ENCODE measurements around the gene GGT1. TPM values are rescaled to one million over a fixed set of nuclear protein-coding genes. Genes with fewer than 3 reads are reported as not detected.

Gene GGT1
- polyA plus RNA-seq, 1 donor (not counting 4 experiments of a cell fraction or from before 2014, with no cell fraction given), result 5.8 TPM

- Histone ChIP-seq H3K9ac (ENCODE audit: control insufficient read depth, extremely low read depth, insufficient read depth, low read length) (peak overlapping the region; percentile 64), H2AFZ (ENCODE audit: control insufficient read depth, low read length) (no peak overlapping the region), H3K4me1 (ENCODE audit: control insufficient read depth, extremely low read depth, insufficient read depth, low read length) (peaks cover 43% of the 10 kb centered on the region), H3K4me2 (ENCODE audit: control insufficient read depth, extremely low read depth, insufficient read depth, low read depth, low read length) (peak overlapping the region; percentile 56), H3K4me3 (ENCODE audit: control insufficient read depth in 2 of 3, extremely low read depth in 1 of 3, insufficient read depth in 2 of 3, low read depth in 1 of 3, low read length in 3 of 3) (no peak overlapping the region), H3K9me3 (ENCODE audit: control insufficient read depth, low read depth, low read length) (no peaks in the 10 kb centered on the region), H3K36me3 (ENCODE audit: control insufficient read depth in 2 of 2, extremely low read depth in 1 of 2, insufficient read depth in 2 of 2, low read length in 2 of 2) (no peaks in the 10 kb centered on the region), H3K27me3 (ENCODE audit: control insufficient read depth, extremely low read depth, insufficient read depth, low read length) (no peaks in the 10 kb centered on the region), H3K27ac (ENCODE audit: control insufficient read depth, insufficient read depth, low read length) (peak overlapping the region; percentile 99), H3K9me1 (ENCODE audit: control insufficient read depth, extremely low read depth, insufficient read depth, low read length) (no peaks in the 10 kb centered on the region), H3K79me2 (ENCODE audit: control insufficient read depth, insufficient read depth, low read length) (no peaks in the 10 kb centered on the region), H4K20me1 (ENCODE audit: control insufficient read depth, extremely low read depth, insufficient read depth, low read length) (no peaks in the 10 kb centered on the region)
- no peak for TF ChIP-seq EZH2 (IDR thresholded peaks at IDR 0.05; ENCODE audit: low read length)
- no peak for TF ChIP-seq CTCF (optimal IDR thresholded peaks at IDR 0.05 in 1 of 3, IDR thresholded peaks at IDR 0.05 in 1 of 3, conservative IDR thresholded peaks at IDR 0.05 in 1 of 3; ENCODE audit: extremely low read depth in 1 of 3, insufficient read depth in 2 of 3, low read length in 3 of 3)
- peak; percentile 49 for DNase-seq (ENCODE audit: low read depth, low spot score)
- FAIRE-seq, result peak; percentile 82
- dilution Hi-C loops (cut with MboI; ENCODE audit: extremely low pct_ligation_motif_present, low sequenced_read_pairs), result no loop called here
These were observed 22.7 kb upstream of the GGT1 start for GRCh38 chr22:24580276-24580675.

GRCh38 chr22:24582056-24582814, 20.8 kb upstream of the GGT1 start:
- Histone ChIP-seq H3K79me2 (ENCODE audit: control insufficient read depth, insufficient read depth, low read length) (no peaks in the 10 kb centered on the region), H3K9me1 (ENCODE audit: control insufficient read depth, extremely low read depth, insufficient read depth, low read length) (no peaks in the 10 kb centered on the region), H3K4me1 (ENCODE audit: control insufficient read depth, extremely low read depth, insufficient read depth, low read length) (peaks cover 43% of the 10 kb centered on the region), H2AFZ (ENCODE audit: control insufficient read depth, low read length) (no peak overlapping the region), H3K9me3 (ENCODE audit: control insufficient read depth, low read depth, low read length) (no peaks in the 10 kb centered on the region), H3K27ac (ENCODE audit: control insufficient read depth, insufficient read depth, low read length) (no peak overlapping the region), H3K9ac (ENCODE audit: control insufficient read depth, extremely low read depth, insufficient read depth, low read length) (no peak overlapping the region), H3K36me3 (ENCODE audit: control insufficient read depth in 2 of 2, extremely low read depth in 1 of 2, insufficient read depth in 2 of 2, low read length in 2 of 2) (peaks cover 3 to 4% of the 10 kb centered on the region in 2 experiments), H4K20me1 (ENCODE audit: control insufficient read depth, extremely low read depth, insufficient read depth, low read length) (no peaks in the 10 kb centered on the region), H3K27me3 (ENCODE audit: control insufficient read depth, extremely low read depth, insufficient read depth, low read length) (no peaks in the 10 kb centered on the region), H3K4me3 (ENCODE audit: control insufficient read depth in 2 of 3, extremely low read depth in 1 of 3, insufficient read depth in 2 of 3, low read depth in 1 of 3, low read length in 3 of 3) (no peak overlapping the region), H3K4me2 (ENCODE audit: control insufficient read depth, extremely low read depth, insufficient read depth, low read depth, low read length) (no peak overlapping the region)
- FAIRE-seq, result no peak
- dilution Hi-C loops (cut with MboI; ENCODE audit: extremely low pct_ligation_motif_present, low sequenced_read_pairs), result no loop called here
- no peak for DNase-seq (ENCODE audit: low read depth, low spot score)
- TF ChIP-seq CTCF (optimal IDR thresholded peaks at IDR 0.05 in 1 of 3, IDR thresholded peaks at IDR 0.05 in 1 of 3, conservative IDR thresholded peaks at IDR 0.05 in 1 of 3; ENCODE audit: extremely low read depth in 1 of 3, insufficient read depth in 2 of 3, low read length in 3 of 3) (no peak), EZH2 (IDR thresholded peaks at IDR 0.05; ENCODE audit: low read length) (no peak)

All from keratinocyte (primary cell).